ENCODE data around the gene SGMS2. TPM values are rescaled to one million over a fixed set of nuclear protein-coding genes. Genes with fewer than 3 reads are reported as not detected.

SGMS2 gene
- total and polyA plus RNA-seq, 4 donors, result 10.0 to 124 (median 46.4) TPM

GRCh38 chr4:107850438-107850837 is 25.7 kb downstream of the SGMS2 start:
- TF ChIP-seq CTCF (IDR thresholded peaks at IDR 0.05; ENCODE audit: control extremely low read depth, extremely low read depth), result no peak
- Histone ChIP-seq H3K4me3 (no peak overlapping the region), H3K4me1 (ENCODE audit: control insufficient read depth in 5 of 5, insufficient read depth in 5 of 5, low read length in 5 of 5) (peaks cover 0 to 12% (median 0%) of the 10 kb centered on the region in 5 donors), H3K9ac (ENCODE audit: insufficient read depth in 1 of 2, low read length in 2 of 2) (no peak overlapping the region), H3K9me3 (ENCODE audit: control insufficient read depth in 4 of 4, insufficient read depth in 3 of 4, low read length in 3 of 4) (no peaks in the 10 kb centered on the region), H3K27me3 (ENCODE audit: control insufficient read depth in 3 of 3, insufficient read depth in 3 of 3, low read length in 2 of 3) (no peaks in the 10 kb centered on the region), H3K36me3 (ENCODE audit: control insufficient read depth in 4 of 4, insufficient read depth in 4 of 4, low read length in 4 of 4) (no peaks in the 10 kb centered on the region), H3K27ac (ENCODE audit: low read depth in 1 of 2, low read length in 1 of 2) (peak overlapping the region in 1 of 2 donors; percentile 16)
- 87 to 88% methylated on average over 2 of the region's 2 CpGs for WGBS, 2 donors
- no peak for ATAC-seq (ENCODE audit: insufficient read depth, low FRiP score)
- no peak for DNase-seq

GRCh38 chr4:107853444-107854355 is 29.0 kb downstream of the SGMS2 start:
- H3K9me3 ChIP-seq (ENCODE audit: control insufficient read depth in 4 of 4, insufficient read depth in 3 of 4, low read length in 3 of 4), result no peaks in the 10 kb centered on the region
- TF ChIP-seq CTCF (IDR thresholded peaks at IDR 0.05; ENCODE audit: control extremely low read depth, extremely low read depth), result no peak
- no peak overlapping the region for H3K4me3 ChIP-seq
- 84 to 86% methylated on average over 9 of the region's 9 CpGs for WGBS, 2 donors
- peaks cover 0 to 33% (median 0%) of the 10 kb centered on the region in 5 donors for H3K4me1 ChIP-seq (ENCODE audit: control insufficient read depth in 5 of 5, insufficient read depth in 5 of 5, low read length in 5 of 5)
- H3K27ac ChIP-seq (ENCODE audit: low read depth in 1 of 2, low read length in 1 of 2), result peak overlapping the region in 1 of 2 donors; percentile 94
- H3K9ac ChIP-seq (ENCODE audit: insufficient read depth in 1 of 2, low read length in 2 of 2), result no peak overlapping the region
- DNase-seq, result no peak
- no peaks in the 10 kb centered on the region for H3K27me3 ChIP-seq (ENCODE audit: control insufficient read depth in 3 of 3, insufficient read depth in 3 of 3, low read length in 2 of 3)
- peak; percentile 29 for ATAC-seq (ENCODE audit: insufficient read depth, low FRiP score)
- H3K36me3 ChIP-seq (ENCODE audit: control insufficient read depth in 4 of 4, insufficient read depth in 4 of 4, low read length in 4 of 4), result peaks cover 0 to 2% (median 0%) of the 10 kb centered on the region in 4 donors

- Histone ChIP-seq H3K9ac (ENCODE audit: insufficient read depth in 1 of 2, low read length in 2 of 2) (no peak overlapping the region), H3K9me3 (ENCODE audit: control insufficient read depth in 4 of 4, insufficient read depth in 3 of 4, low read length in 3 of 4) (no peaks in the 10 kb centered on the region), H3K4me1 (ENCODE audit: control insufficient read depth in 5 of 5, insufficient read depth in 5 of 5, low read length in 5 of 5) (peaks cover 0 to 34% (median 0%) of the 10 kb centered on the region in 5 donors), H3K27ac (ENCODE audit: low read depth in 1 of 2, low read length in 1 of 2) (peak overlapping the region in 1 of 2 donors; percentile 94), H3K36me3 (ENCODE audit: control insufficient read depth in 4 of 4, insufficient read depth in 4 of 4, low read length in 4 of 4) (peaks cover 0 to 2% (median 0%) of the 10 kb centered on the region in 4 donors), H3K27me3 (ENCODE audit: control insufficient read depth in 3 of 3, insufficient read depth in 3 of 3, low read length in 2 of 3) (no peaks in the 10 kb centered on the region), H3K4me3 (no peak overlapping the region)
- WGBS, 2 donors, result 92 to 93% methylated on average over 3 of the region's 3 CpGs
- ATAC-seq (ENCODE audit: insufficient read depth, low FRiP score) (no peak), DNase-seq (no peak)
- TF ChIP-seq CTCF (IDR thresholded peaks at IDR 0.05; ENCODE audit: control extremely low read depth, extremely low read depth), result no peak
These were observed 29.8 kb downstream of the SGMS2 start for GRCh38 chr4:107854356-107855022.

All from lung (tissue), 12 donors.